ENCODE results near the gene STK35.

DNA sequence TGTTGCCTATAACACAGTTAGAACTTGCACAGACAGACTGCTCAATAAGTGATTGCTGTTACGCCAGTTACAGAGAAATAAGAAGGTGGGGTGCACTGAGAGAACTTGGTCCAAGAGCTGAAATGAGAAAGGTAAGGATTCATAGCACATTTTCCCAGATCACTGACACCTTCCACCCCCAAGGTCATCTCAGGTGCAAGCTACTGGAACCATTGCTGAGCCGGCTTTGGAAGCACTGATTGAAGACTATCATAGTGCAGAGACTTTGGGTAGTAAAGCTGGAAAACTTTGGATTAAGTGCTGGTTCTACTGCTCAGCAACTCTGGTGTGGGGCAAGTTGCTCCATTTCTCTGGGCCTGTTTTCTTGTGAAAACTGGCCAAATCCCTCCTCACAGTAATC lies 38.1 kb downstream of the STK35 start:
- TF ChIP-seq POLR2A (IDR thresholded peaks at IDR 0.05; ENCODE audit: low read length), result no peak
- no peak for TF ChIP-seq GATA1 (IDR thresholded peaks at IDR 0.05; ENCODE audit: low read depth, low read length)

Measured in erythroblast (primary cell).